ENCODE measurements around the gene ZNF609. TPM values are rescaled to one million over a fixed set of nuclear protein-coding genes. Genes with fewer than 3 reads are reported as not detected.

Gene ZNF609
- total and polyA plus RNA-seq, 4 donors: 4.6 to 18.1 (median 8.0) TPM

GRCh38 chr15:64665179-64665578, 204.8 kb downstream of the ZNF609 start:
- Histone ChIP-seq H3K27ac (ENCODE audit: low read depth in 1 of 2, low read length in 2 of 2) (no peak overlapping the region), H3K4me3 (ENCODE audit: low read depth in 1 of 3, low read length in 3 of 3) (no peak overlapping the region), H3K27me3 (ENCODE audit: control insufficient read depth in 4 of 4, insufficient read depth in 4 of 4, low read length in 3 of 4) (no peaks in the 10 kb centered on the region), H3K36me3 (ENCODE audit: control insufficient read depth in 4 of 4, insufficient read depth in 3 of 4, low read depth in 1 of 4, low read length in 3 of 4) (no peaks in the 10 kb centered on the region), H3K9me3 (ENCODE audit: control insufficient read depth in 4 of 4, low read length in 3 of 4) (no peaks in the 10 kb centered on the region), H3K4me1 (ENCODE audit: control insufficient read depth in 4 of 4, insufficient read depth in 4 of 4, low read length in 3 of 4) (peaks cover 0 to 2% (median 0%) of the 10 kb centered on the region in 4 donors), H3K9ac (ENCODE audit: low read depth in 1 of 2, low read length in 2 of 2) (no peak overlapping the region)
- TF ChIP-seq RXRA (IDR thresholded peaks at IDR 0.05): no peak
- TF ChIP-seq JUND (IDR thresholded peaks at IDR 0.05): no peak
- no peak for TF ChIP-seq ATF3 (IDR thresholded peaks at IDR 0.05)
- no peak for TF ChIP-seq GABPA (IDR thresholded peaks at IDR 0.05 in 1 of 2, conservative IDR thresholded peaks at IDR 0.05 in 1 of 2)
- no peak for TF ChIP-seq RAD21 (IDR thresholded peaks at IDR 0.05)
- TF ChIP-seq YY1 (IDR thresholded peaks at IDR 0.05): no peak
- no peak for TF ChIP-seq REST (IDR thresholded peaks at IDR 0.05)
- no peak for TF ChIP-seq HNF4G (IDR thresholded peaks at IDR 0.05)
- no peak for TF ChIP-seq ZBTB33 (IDR thresholded peaks at IDR 0.05)
- no peak for DNase-seq (ENCODE audit: low spot score)
- WGBS: 92% methylated on average over 1 of the region's 1 CpG

- no peaks in the 10 kb centered on the region for H3K36me3 ChIP-seq (ENCODE audit: control insufficient read depth in 4 of 4, insufficient read depth in 3 of 4, low read depth in 1 of 4, low read length in 3 of 4)
- TF ChIP-seq HNF4A (conservative IDR thresholded peaks at IDR 0.05) (no peak), ATF3 (IDR thresholded peaks at IDR 0.05) (no peak), TAF1 (conservative IDR thresholded peaks at IDR 0.05) (no peak), RAD21 (IDR thresholded peaks at IDR 0.05) (no peak), EGR1 (IDR thresholded peaks at IDR 0.05; ENCODE audit: low read depth in 2 of 2) (no peak), FOXA1 (IDR thresholded peaks at IDR 0.05) (no peak), ZBTB33 (IDR thresholded peaks at IDR 0.05) (no peak), YY1 (IDR thresholded peaks at IDR 0.05) (no peak), NR2F2 (IDR thresholded peaks at IDR 0.05) (no peak), CTCF (IDR thresholded peaks at IDR 0.05; ENCODE audit: low read depth, low read length, missing input control) (no peak), JUND (IDR thresholded peaks at IDR 0.05) (no peak), GABPA (IDR thresholded peaks at IDR 0.05 in 1 of 2, conservative IDR thresholded peaks at IDR 0.05 in 1 of 2) (no peak), REST (IDR thresholded peaks at IDR 0.05) (no peak), MAX (IDR thresholded peaks at IDR 0.05) (no peak), RXRA (IDR thresholded peaks at IDR 0.05) (no peak)
- no peak overlapping the region for H3K9ac ChIP-seq (ENCODE audit: low read depth in 1 of 2, low read length in 2 of 2)
- 20% methylated on average over 1 of the region's 1 CpG for WGBS
- H3K9me3 ChIP-seq (ENCODE audit: control insufficient read depth in 4 of 4, low read length in 3 of 4): no peaks in the 10 kb centered on the region
- H3K4me3 ChIP-seq (ENCODE audit: low read depth in 1 of 3, low read length in 3 of 3): no peak overlapping the region
- no peaks in the 10 kb centered on the region for H3K27me3 ChIP-seq (ENCODE audit: control insufficient read depth in 4 of 4, insufficient read depth in 4 of 4, low read length in 3 of 4)
- no peak overlapping the region for H3K27ac ChIP-seq (ENCODE audit: low read depth in 1 of 2, low read length in 2 of 2)
- no peak for DNase-seq (ENCODE audit: low spot score)
- H3K4me1 ChIP-seq (ENCODE audit: control insufficient read depth in 4 of 4, insufficient read depth in 4 of 4, low read length in 3 of 4): peaks cover 0 to 2% (median 0%) of the 10 kb centered on the region in 4 donors
These were observed 207.4 kb downstream of the ZNF609 start for GRCh38 chr15:64667736-64668161.

Measured in liver (tissue), 9 donors.